GM21528 (cell line): ENCODE measurements around the gene CAPN11.
"Not testable (repeated sequence)": the region's sequence is repeated elsewhere in the genome, so short reads cannot be mapped to it uniquely, and the experiment has no call there.

Experiments
- ATAC-seq: cut with Tn5 transposase; IDR thresholded peaks from one replicate; pipeline ENCODE4 v1.9.1; 2021; ENCODE audit warnings: mild to moderate bottlenecking, moderate library complexity; ENCODE audit not compliant: unreplicated experiment, low FRiP score

Gene CAPN11

DNA sequence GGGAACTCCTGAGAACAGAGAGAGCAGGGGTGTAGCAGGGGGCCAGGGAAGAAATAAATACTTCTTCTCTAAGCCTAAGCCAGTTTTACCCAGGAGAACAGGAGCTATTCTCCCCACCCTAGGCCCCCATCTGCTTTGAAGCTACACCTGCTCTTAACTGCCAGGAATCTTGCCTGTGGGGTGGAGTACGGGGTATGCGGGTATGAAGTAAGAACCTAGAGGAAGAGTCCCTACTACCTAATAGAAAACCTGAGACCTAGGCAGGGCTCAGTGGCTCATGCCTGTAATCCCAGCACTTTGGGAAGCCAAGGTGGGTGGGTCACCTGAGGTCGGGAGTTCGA, 66.3 kb downstream of the CAPN11 start:
- no peak for ATAC-seq

DNA sequence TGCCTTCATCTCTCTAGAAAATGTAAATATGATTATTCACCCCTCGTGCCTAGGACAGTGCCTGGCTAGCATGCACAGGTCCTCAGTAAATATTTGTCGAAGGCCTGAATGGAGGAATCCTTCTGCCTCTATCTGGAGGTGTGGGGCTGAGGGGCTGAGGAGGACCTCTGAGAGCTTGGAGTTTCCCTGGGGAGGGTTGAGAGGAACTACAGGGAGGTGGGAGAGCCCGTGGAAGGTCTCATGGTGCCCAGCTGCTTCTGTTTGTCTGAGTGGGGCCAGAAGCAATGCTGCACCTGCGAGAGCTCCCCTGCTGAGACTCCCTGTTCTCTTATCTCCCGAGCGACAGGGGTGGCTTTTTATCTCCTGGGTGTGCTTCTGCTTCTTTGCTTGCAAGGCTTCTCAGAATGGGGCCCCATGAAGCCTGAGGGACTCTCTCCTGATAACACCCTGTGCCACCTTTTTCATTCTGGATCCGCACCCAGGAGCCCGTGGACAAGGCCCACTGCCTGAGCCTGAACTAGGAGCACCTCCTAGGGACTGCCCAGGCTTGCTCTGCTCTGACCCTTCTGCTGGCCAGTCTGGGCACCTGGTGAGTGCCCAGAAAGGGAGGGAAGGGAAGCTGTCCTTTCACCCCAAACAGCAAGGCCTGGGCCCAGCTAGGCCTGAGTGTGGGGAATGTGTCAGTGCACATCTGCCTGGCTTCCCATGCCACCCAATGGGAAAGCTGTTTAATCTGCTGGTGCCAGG, 67.1 kb downstream of the CAPN11 start:
- no peak for ATAC-seq

DNA sequence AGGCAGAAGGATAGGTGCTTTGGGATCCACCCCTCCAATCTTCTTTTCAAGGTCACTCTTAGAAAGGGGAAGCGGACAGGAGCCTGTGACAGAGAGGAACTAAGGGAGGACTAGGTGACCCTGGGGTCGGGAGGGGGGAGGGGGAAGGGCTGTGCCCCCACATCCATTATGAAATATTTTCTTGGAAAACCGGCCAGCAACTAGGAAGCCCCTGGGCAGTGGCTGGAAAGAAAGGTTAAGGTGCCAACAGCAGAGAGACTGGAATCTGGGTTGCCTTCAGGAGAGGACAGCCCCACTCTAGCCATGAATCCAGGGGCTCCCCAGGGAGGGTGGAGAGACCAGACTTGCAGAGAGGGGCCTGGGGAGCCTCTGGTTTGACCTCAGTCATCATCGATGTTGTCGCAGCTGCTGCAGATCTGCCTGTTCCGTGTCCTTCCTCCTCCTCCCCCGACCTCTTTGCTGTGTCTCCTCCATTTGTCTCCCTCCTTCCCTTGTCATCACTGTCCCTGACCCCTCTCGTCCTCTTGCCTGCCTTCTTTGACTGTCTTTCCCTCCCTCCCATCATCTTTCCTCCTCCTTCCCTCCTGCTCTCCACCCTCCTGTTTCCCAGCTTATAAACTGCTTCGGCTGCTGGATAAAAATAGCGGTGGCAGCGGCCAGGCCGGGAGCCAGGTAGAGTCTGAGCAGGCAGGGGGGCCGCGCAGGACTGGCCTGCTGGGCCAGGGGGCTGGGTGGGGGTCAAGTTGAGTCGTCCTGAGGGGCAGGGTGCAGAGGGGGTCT, 67.9 kb downstream of the CAPN11 start:
- no peak for ATAC-seq

DNA sequence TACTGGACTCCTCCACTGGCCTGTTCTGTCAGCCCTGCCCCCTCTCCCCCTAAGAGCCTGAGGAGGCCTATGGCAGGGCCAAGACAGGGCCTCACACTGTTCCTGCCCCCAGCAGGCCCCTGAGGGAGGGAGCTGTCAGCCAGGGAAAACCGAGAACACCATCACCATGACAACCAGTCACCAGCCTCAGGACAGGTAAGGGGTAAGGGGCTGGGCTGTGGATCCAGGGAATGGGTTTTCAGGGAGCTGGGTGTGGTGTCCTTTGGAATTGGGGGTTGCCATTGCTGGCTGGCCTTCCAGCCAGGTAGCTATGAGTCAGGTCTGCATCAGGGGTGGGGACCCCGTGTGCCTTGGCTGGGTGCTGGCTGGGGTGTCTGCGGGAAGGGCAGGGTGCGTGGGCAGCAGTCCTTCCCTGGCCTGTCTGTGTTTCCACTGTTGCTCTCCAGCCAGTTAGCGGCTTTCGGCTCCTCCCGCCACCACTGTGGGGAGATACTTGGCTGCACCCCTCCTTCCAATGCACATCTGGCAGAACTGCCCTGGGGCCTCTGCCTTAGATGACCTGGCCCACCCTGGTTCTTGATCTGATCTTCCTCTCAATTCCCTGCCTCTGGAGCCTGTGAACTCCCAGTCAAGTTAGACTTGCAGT, 68.7 kb downstream of the CAPN11 start:
- no peak for ATAC-seq

DNA sequence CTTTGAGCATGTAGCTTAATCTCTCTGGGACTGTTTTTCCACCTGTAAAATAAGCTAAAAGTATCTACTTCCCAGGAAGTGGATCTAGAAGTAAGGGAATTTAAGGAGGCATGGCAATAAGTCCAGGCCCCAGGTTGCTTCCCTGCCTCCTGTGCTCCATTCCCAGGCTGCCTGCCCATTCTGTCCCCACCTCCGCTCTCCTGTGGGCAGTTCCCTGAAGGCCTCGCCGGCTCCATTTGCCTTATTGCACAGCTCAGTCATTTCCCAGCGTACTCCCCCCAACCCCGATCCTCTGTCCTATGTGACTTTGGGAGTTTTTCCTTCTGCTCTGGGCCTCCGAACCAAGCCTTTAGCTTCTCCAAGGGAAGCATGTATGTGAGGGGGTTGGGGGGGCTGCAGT, 69.4 kb downstream of the CAPN11 start:
- no peak for ATAC-seq

DNA sequence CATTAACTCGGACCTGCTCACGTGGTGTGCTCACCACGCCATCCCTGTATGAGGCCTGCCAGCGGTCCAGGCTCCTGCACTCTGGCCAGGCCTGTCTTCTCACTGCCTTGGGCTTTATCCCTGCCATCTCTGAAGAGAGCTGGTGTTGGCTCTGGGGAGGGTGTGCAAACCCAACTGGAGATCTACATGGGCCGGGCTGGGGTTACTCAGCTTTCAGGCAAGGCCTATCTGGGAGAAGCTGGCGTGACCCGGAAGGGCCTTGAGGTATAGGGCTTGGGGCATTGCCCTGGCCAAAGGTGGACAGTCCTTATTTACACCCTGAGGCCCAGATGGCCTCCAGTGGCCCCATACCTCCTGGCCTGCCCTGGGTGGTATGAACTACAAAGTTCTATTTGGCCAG, 69.8 kb downstream of the CAPN11 start:
- no peak for ATAC-seq

DNA sequence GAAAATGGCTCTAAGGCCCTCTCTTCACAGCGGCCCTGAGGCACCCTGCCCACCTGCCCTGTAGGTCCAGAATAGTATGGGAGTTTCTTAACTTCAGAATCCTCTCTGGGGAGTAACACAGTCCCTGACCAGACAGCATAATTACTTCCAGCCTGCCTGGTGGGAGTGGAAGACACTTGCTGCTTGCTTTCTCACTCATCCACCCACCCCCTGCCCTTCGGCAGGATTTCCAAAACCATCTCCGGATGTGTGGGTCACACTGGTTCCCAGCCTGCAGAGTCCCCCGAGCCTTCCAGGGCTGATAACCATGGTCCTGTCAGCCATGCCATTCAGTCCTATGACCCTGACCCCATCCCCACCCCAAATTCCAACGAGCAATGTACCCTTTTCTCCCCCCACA, 70.2 kb downstream of the CAPN11 start:
- no peak for ATAC-seq

DNA sequence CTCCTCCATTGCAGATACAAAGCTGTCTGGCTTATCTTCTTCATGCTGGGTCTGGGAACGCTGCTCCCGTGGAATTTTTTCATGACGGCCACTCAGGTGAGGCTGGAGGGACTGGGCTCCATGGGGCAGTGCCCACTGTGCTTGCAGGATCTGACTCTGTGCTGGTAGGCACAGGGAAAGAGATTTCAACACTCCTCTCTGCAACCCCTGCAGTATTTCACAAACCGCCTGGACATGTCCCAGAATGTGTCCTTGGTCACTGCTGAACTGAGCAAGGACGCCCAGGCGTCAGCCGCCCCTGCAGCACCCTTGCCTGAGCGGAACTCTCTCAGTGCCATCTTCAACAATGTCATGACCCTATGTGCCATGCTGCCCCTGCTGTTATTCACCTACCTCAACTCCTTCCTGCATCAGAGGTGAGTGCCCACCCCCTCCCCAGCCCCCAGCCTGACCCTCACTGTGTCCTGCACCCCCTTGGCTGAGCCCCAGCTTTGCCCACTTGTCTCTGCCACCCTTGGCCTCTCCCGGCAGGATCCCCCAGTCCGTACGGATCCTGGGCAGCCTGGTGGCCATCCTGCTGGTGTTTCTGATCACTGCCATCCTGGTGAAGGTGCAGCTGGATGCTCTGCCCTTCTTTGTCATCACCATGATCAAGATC, 70.9 kb downstream of the CAPN11 start:
- ATAC-seq: no peak

DNA sequence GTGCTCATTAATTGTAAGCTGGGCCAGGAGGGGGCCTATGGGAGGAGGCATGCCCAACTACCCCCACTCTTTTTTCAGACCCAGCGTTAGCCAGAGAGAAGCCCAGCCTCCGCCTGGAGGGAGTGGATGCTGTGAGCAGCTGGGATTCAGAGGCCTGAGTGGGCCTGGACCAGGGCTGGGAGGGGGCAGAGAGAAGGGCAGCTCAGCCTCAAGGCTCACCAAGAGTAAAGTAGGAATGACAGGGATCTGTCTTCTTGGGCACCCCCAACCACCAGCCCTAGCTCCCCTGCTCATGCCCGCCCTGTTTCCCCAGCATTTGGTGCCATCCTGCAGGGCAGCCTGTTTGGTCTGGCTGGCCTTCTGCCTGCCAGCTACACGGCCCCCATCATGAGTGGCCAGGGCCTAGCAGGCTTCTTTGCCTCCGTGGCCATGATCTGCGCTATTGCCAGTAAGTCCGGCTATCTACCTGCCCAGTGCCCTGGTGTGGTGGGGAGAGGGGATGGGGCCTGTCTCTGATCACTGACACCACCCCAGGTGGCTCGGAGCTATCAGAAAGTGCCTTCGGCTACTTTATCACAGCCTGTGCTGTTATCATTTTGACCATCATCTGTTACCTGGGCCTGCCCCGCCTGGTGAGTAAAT, 71.5 kb downstream of the CAPN11 start:
- ATAC-seq: no peak

DNA sequence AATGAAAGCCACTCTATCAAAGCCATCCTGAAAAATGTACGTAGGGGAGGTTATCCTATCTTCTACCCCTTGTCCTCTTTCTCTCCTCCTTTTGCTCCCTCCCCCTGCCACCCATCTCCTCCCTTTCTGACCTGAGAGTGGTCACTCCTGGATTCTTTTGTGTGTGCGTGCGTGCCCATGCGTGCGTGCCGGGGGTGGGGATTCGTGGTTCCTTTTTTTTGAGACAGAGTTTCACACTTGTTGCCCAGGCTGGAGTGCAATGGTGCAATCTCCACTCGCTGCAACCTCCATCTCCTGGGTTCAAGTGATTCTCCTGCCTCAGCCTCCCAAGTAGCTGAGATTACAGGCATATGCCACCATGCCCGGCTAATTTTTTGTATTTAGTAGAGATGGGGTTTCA, 72.8 kb downstream of the CAPN11 start:
- ATAC-seq: not testable (repeated sequence)

DNA sequence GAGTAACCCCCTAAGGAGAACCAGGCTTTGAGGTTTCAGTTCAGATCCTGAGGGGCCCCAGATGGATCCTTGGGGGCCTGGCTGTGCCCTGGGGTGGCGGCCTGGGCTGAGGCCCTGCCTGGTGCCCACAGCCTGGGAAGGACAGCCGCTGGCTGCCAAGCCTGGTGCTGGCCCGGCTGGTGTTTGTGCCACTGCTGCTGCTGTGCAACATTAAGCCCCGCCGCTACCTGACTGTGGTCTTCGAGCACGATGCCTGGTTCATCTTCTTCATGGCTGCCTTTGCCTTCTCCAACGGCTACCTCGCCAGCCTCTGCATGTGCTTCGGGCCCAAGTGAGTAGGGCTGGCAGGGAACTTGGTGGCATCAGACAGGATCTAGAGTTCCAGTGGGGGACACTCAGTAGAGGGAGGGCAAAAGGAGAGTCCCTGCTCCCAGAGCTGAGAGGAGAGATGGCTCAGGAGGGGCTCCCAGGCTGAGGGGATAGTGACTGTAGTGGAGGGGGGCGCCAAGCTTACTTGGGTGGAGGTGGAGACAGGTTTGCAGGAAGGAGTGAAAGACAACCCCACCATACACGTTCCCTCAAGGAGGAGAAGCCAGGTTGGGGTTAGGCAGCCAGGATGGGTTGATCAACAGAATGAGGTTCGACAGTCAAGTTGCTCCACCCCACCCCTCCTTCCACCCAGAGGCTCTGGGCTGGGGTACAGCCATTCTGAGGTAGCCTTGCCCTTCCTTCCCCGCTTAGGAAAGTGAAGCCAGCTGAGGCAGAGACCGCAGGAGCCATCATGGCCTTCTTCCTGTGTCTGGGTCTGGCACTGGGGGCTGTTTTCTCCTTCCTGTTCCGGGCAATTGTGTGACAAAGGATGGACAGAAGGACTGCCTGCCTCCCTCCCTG, 74.3 kb downstream of the CAPN11 start:
- no peak for ATAC-seq

DNA sequence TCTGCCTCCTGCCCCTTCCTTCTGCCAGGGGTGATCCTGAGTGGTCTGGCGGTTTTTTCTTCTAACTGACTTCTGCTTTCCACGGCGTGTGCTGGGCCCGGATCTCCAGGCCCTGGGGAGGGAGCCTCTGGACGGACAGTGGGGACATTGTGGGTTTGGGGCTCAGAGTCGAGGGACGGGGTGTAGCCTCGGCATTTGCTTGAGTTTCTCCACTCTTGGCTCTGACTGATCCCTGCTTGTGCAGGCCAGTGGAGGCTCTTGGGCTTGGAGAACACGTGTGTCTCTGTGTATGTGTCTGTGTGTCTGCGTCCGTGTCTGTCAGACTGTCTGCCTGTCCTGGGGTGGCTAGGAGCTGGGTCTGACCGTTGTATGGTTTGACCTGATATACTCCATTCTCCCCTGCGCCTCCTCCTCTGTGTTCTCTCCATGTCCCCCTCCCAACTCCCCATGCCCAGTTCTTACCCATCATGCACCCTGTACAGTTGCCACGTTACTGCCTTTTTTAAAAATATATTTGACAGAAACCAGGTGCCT, 75.0 kb downstream of the CAPN11 start:
- no peak for ATAC-seq
